Gastroesophageal sphincter (tissue), 4 donors: ENCODE results near the gene MXRA7. TPM values are rescaled to one million over a fixed set of nuclear protein-coding genes. Genes with fewer than 3 reads are reported as not detected.

ENCODE experiments used
- ATAC-seq: fragments of 150-250 bp; one replicate; pipeline ENCODE4 v1.9.1; 2016; ENCODE audit warnings: mild to moderate bottlenecking, moderate library complexity
- H3K27ac ChIP-seq, 4 donors: fragments of 200-600 bp; sonication (generic) in 3 of 4; 1 replicate in 3 of 4; 2 replicates in 1 of 4; pipeline ENCODE4 v1.5.1; 2016 to 2019
- H3K27me3 ChIP-seq: fragments of 200-600 bp; sonication (generic); one replicate; pipeline ENCODE4 v1.5.1; 2019
- H3K36me3 ChIP-seq, 2 donors: fragments of 200-600 bp; sonication (generic); one replicate each; pipeline ENCODE4 v1.5.1; 2019; ENCODE audit warnings: control low read depth in 1 of 2
- H3K4me1 ChIP-seq, 3 donors: fragments of 200-600 bp; sonication (generic); 1 replicate in 2 of 3; 2 replicates in 1 of 3; pipeline ENCODE4 v1.5.1; 2016 to 2019; ENCODE audit warnings: control low read depth in 2 of 3
- H3K4me3 ChIP-seq, 2 donors: fragments of 200-600 bp; sonication (generic); one replicate each; pipeline ENCODE4 v1.5.1; 2019; ENCODE audit warnings: mild to moderate bottlenecking in 1 of 2, moderate library complexity in 1 of 2
- H3K9me3 ChIP-seq, 3 donors: fragments of 200-600 bp; sonication (generic); one replicate each; pipeline ENCODE4 v1.5.1; 2017 to 2019; ENCODE audit warnings: control low read depth in 2 of 3
- EP300 ChIP-seq: sonication (generic); formaldehyde crosslinking; IDR thresholded peaks from one replicate; pipeline ENCODE4 v1.6.1; 2017; ENCODE audit warnings: antibody characterized with exemption, mild to moderate bottlenecking
- POLR2A ChIP-seq, 2 donors: fragments of 450-650 bp; IDR thresholded peaks; one replicate each; pipeline ENCODE4 v1.6.1; 2017; ENCODE audit warnings: antibody characterized with exemption in 2 of 2, mild to moderate bottlenecking in 2 of 2, moderate library complexity in 1 of 2
- POLR2AphosphoS5 ChIP-seq: sonication (generic); formaldehyde crosslinking; IDR thresholded peaks from one replicate; pipeline ENCODE4 v1.6.1; 2017; ENCODE audit warnings: antibody characterized with exemption
- WGBS, 2 donors: methylation state at CpG; one replicate each; pipeline ENCODE4 v1.1.5; 2018; ENCODE audit warnings: low coverage in 1 of 2; 5-methylcytosine and 5-hydroxymethylcytosine counted together
- total RNA-seq, 4 donors: library from RNA; depleted of rRNA; stranded (reverse); fragments of >200 nt; gene quantifications; one replicate each; pipeline ENCODE4 v1.1.0, GENCODE V29; 2016
- TF ChIP-seq, protein P1 (sequence below), 4 experiments: fragments of 200-600 bp in 2 of 4; fragments of 450-650 bp in 2 of 4; sonication (generic) in 1 of 4; IDR thresholded peaks; one replicate each; pipeline ENCODE4 v1.5.1; 2017 to 2019; ENCODE audit warnings: antibody characterized with exemption in 4 of 4, mild to moderate bottlenecking in 2 of 4, moderate library complexity in 2 of 4

Gene MXRA7
- total RNA-seq, 4 donors from 2014 or later = 333 to 451 (median 412) TPM

DNA sequence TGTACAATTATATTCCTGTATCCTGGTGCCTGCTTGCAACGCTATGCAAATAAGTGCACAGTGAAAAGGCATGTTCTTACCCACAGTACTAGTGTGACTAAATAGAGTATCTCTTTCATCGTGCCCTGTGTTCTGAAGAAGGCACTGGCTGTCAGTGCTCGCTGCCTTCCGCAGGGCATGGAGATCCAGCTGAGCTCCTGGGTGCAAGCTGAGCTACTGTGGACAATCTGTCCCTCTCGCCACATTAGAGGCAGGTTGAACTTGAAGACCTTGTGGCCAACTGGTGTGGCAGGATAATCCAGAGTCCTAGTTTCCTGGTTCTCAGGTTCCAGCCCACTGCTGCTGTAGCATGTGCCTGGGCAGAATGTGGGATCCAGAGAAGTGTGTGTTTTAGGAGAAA lies 65.3 kb downstream of the MXRA7 start:
- WGBS, 2 donors = 85 to 100% methylated on average over 1 to 4 of the region's 5 CpGs
- no peak for ATAC-seq
- H3K9me3 ChIP-seq = peaks cover 0 to 16% (median 0%) of the 10 kb centered on the region in 3 donors
- H3K27ac ChIP-seq = no peak overlapping the region
- no peak overlapping the region for H3K4me3 ChIP-seq
- peaks cover 27% of the 10 kb centered on the region for H3K27me3 ChIP-seq
- no peaks in the 10 kb centered on the region for H3K4me1 ChIP-seq
- H3K36me3 ChIP-seq = no peaks in the 10 kb centered on the region
- TF ChIP-seq EP300 = no peak
- TF ChIP-seq, protein P1, sequence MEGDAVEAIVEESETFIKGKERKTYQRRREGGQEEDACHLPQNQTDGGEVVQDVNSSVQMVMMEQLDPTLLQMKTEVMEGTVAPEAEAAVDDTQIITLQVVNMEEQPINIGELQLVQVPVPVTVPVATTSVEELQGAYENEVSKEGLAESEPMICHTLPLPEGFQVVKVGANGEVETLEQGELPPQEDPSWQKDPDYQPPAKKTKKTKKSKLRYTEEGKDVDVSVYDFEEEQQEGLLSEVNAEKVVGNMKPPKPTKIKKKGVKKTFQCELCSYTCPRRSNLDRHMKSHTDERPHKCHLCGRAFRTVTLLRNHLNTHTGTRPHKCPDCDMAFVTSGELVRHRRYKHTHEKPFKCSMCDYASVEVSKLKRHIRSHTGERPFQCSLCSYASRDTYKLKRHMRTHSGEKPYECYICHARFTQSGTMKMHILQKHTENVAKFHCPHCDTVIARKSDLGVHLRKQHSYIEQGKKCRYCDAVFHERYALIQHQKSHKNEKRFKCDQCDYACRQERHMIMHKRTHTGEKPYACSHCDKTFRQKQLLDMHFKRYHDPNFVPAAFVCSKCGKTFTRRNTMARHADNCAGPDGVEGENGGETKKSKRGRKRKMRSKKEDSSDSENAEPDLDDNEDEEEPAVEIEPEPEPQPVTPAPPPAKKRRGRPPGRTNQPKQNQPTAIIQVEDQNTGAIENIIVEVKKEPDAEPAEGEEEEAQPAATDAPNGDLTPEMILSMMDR (IDR thresholded peaks at IDR 0.05) = no peak
- no peak for TF ChIP-seq POLR2AphosphoS5

DNA sequence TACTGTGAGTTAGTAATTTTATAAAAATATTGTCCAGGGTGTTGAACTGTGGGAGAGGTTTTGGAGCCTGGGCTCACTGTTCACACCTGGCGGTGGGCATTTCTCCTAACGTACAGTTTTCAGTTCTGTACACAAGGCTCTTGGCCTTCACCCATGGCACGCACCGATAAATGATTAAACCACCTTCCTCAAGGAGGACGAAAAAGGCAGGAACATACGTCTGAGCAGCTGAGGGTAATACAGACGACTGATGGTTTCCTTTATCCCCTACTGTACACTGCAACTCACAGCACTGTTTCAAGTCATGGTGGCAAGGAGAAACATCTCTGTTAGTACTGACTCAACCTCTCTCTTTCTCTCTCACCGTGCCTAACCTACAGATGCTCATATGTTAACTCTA lies 65.8 kb downstream of the MXRA7 start:
- no peak overlapping the region for H3K4me3 ChIP-seq
- H3K36me3 ChIP-seq = no peaks in the 10 kb centered on the region
- no peak for ATAC-seq
- no peak for TF ChIP-seq POLR2A (IDR thresholded peaks at IDR 0.05)
- TF ChIP-seq EP300 = no peak
- no peak for TF ChIP-seq POLR2AphosphoS5
- TF ChIP-seq, protein P1 (IDR thresholded peaks at IDR 0.05) = no peak
- H3K27ac ChIP-seq = no peak overlapping the region
- H3K27me3 ChIP-seq = peaks cover 27% of the 10 kb centered on the region
- peaks cover 0 to 16% (median 0%) of the 10 kb centered on the region in 3 donors for H3K9me3 ChIP-seq
- no peaks in the 10 kb centered on the region for H3K4me1 ChIP-seq
- WGBS, 2 donors = 68 to 84% methylated on average over 8 of the region's 8 CpGs

DNA sequence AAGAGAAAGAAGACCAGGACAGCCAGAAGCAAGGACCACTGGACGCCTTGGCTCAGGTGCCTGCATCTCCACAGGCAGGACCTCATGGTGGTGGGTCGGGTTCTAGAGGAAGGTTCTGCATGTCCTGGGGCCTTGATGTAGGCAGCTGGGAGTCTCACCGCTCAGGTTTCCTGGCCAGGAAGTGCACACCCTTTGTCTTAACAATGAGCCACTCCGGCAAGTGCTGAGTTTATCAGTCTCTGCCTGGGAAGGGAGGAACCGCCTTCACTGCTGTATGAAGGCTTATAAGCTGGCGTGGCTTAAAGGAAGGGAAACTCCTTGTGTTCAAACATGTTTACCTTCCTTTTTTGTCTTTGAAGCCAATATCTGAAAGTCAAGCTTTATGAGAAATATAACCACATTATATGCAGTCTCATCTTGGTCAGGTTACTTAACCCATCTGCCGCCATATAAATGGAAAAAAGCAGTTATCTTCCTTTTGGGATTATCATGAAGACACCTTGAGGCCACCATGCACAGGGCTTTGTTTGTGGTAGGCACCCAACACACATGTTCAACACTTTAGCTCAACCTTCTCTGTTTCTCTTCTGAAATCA lies 67.1 kb downstream of the MXRA7 start, which contains the start of gene ST6GALNAC1:
Gene ST6GALNAC1 (minus strand): TSS at position 205 of the 596 bp plus-strand sequence. CDS start 119 bp downstream, at position 86.
- Histone ChIP-seq H3K4me3 (peak within 1 kb of the TSS in 1 of 2 donors; percentile 4), H3K27ac (peak within 1 kb of the TSS in 2 of 4 donors; percentile 6 to 41), H3K36me3 (no peaks in the 10 kb centered on the region)

DNA sequence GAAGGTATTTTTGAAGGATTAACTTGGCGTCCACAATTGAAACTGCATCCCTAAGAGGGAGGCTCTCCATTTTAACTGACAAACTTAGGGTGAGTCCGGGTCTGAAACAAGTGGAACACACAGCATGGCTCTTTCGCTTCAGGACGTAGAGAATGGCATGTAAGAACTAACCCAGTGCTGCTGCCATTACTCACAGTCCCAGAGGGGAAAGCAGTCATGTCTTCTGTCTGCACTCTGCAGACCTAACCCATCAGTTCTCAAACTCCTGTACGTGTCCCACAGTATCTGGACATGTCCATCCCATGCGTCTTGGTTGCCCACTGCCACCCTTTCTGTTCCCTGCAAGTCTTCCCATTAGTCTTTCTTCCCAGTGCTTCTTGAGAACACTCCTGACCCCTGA lies 67.8 kb downstream of the MXRA7 start:
- peak overlapping the region in 1 of 4 donors; percentile 6 for H3K27ac ChIP-seq
- peaks cover 0 to 16% (median 0%) of the 10 kb centered on the region in 3 donors for H3K9me3 ChIP-seq
- H3K4me1 ChIP-seq = no peaks in the 10 kb centered on the region
- no peak for ATAC-seq
- no peak overlapping the region for H3K4me3 ChIP-seq
- H3K27me3 ChIP-seq = peaks cover 26% of the 10 kb centered on the region
- 73 to 77% methylated on average over 4 to 6 of the region's 6 CpGs for WGBS, 2 donors
- no peak for TF ChIP-seq POLR2AphosphoS5
- TF ChIP-seq, protein P1 (IDR thresholded peaks at IDR 0.05) = no peak
- TF ChIP-seq EP300 = no peak
- TF ChIP-seq POLR2A (IDR thresholded peaks at IDR 0.05) = no peak
- H3K36me3 ChIP-seq = no peaks in the 10 kb centered on the region

More for the DNA sequence above, 67.1 kb downstream of the MXRA7 start, which contains the start of gene ST6GALNAC1:
- Histone ChIP-seq H3K27me3 (peaks cover 29% of the 10 kb centered on the region), H3K4me1 (no peaks in the 10 kb centered on the region), H3K9me3 (peaks cover 0 to 16% (median 0%) of the 10 kb centered on the region in 3 donors)
- no peak for ATAC-seq
- 73 to 93% methylated on average over 3 to 6 of the region's 7 CpGs for WGBS, 2 donors
- no peak for TF ChIP-seq EP300
- TF ChIP-seq POLR2A (IDR thresholded peaks at IDR 0.05) = no peak
- no peak for TF ChIP-seq POLR2AphosphoS5
- TF ChIP-seq, protein P1 (IDR thresholded peaks at IDR 0.05) = no peak

DNA sequence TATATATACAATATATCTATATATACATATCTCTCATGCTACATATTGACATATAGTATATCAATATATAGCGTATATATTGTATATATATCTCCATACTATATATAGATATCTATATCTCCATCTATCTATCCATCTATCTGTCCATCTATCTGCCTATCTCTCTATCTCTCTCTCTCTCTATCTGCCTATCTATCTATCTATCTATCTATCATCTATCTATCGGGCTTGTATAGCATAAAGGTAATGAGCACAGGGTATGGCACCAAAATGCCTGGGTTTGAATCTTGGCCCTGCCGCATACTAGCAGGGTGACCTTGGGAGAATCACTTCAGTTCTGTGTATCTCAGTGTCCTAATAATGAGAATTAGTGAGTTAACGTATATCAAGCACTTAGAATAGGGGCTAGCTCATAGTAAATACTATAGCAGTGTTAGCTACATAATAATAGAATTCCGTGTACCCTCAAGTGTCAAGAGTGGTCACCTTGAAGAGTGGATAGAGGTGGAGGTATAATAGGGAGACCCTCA lies 68.7 kb downstream of the MXRA7 start:
- Histone ChIP-seq H3K4me3 (peak overlapping the region in 1 of 2 donors; percentile 4), H3K4me1 (no peaks in the 10 kb centered on the region), H3K36me3 (no peaks in the 10 kb centered on the region), H3K9me3 (peaks cover 0 to 12% (median 0%) of the 10 kb centered on the region in 3 donors), H3K27me3 (peaks cover 26% of the 10 kb centered on the region), H3K27ac (no peak overlapping the region)
- TF ChIP-seq, protein P1 (IDR thresholded peaks at IDR 0.05) = no peak
- TF ChIP-seq EP300 (no peak), POLR2AphosphoS5 (no peak), POLR2A (IDR thresholded peaks at IDR 0.05) (no peak)
- ATAC-seq = no peak
- WGBS, 2 donors = 89 to 98% methylated on average over 5 of the region's 5 CpGs
